Subcutaneous adipose tissue (tissue), 4 donors: ENCODE results near the gene CALHM3. TPM values are rescaled to one million over a fixed set of nuclear protein-coding genes. Genes with fewer than 3 reads are reported as not detected.

Source experiments
- CTCF ChIP-seq: fragments of 450-650 bp; IDR thresholded peaks from one replicate; pipeline ENCODE4 v1.5.1; 2016; ENCODE audit warnings: low read depth, mild to moderate bottlenecking, control low read depth, antibody characterized with exemption, moderate library complexity
- total RNA-seq, 4 donors: library from RNA; depleted of rRNA; stranded (reverse); fragments of >200 nt; gene quantifications; one replicate each; pipeline ENCODE4 v1.1.0, GENCODE V29; 2016

The CALHM3 gene
- total RNA-seq, 4 donors from 2014 or later: not detected

GRCh38 chr10:103442031-103442461, 37.0 kb downstream of the CALHM3 start:
- TF ChIP-seq CTCF: no peak

GRCh38 chr10:103441611-103442010, 37.4 kb downstream of the CALHM3 start:
- TF ChIP-seq CTCF: no peak

- TF ChIP-seq CTCF: no peak
Observed at GRCh38 chr10:103441206-103441605, 37.8 kb downstream of the CALHM3 start.

GRCh38 chr10:103440416-103440815, 38.6 kb downstream of the CALHM3 start:
- no peak for TF ChIP-seq CTCF

- no peak for TF ChIP-seq CTCF
Observed at GRCh38 chr10:103439776-103440175, 39.3 kb downstream of the CALHM3 start.

GRCh38 chr10:103433858-103434257, 45.2 kb downstream of the CALHM3 start:
- TF ChIP-seq CTCF: no peak

GRCh38 chr10:103431902-103432301, 47.1 kb downstream of the CALHM3 start:
- TF ChIP-seq CTCF: no peak
